GM12801 (cell line): ENCODE results near the gene ZNF654.

Experiments
- CTCF ChIP-seq: IDR thresholded peaks from one replicate; pipeline ENCODE4 v1.5.1; 2011; ENCODE audit warnings: control low read depth; ENCODE audit not compliant: insufficient read length; ENCODE audit errors: extremely low read depth

ZNF654 gene

DNA sequence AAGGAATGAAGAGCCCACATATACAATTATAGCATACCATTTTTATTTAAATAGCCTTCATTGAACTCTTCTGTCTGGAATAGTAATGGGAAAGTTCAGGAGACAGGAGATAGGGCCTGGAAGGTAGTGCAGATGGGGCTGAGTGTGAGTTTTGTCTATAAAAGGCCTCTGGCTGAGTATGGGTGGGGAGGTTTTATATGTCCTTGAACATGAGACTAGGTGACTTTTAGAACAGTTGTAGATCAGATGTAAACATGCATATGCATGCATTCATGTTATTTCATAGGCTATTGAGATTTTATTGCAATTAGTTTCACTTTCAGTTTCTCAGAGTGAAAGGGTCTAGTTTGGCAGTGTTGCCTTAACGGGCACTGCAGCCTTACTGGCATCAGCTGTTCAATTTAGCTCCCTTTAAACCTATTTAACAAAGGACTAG, 27.4 kb upstream of the ZNF654 start:
- TF ChIP-seq CTCF = no peak

DNA sequence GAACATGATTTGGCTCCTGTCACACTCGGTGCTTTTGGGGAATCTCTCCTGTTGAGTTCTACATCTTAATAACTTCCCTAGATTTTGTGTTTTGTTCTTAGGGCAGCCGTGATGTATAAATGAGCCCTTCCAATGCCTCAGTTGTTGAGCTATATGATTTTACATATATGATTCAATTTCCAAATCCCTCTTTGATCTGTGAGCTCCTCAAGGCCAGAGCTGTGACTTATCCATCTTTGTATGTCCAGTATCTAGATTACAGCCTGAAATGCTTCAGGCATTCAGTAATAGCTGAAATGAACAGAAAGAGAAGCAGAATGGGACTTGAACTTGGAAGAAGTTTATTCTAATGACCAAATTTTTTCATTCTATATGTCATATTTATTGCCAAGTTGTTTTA, 26.8 kb upstream of the ZNF654 start:
- TF ChIP-seq CTCF = no peak

GRCh38 chr3:88033079-88033478, 26.0 kb upstream of the ZNF654 start:
- TF ChIP-seq CTCF = no peak

- no peak for TF ChIP-seq CTCF
These were observed 25.2 kb upstream of the ZNF654 start for GRCh38 chr3:88033808-88034207.

- TF ChIP-seq CTCF = no peak
These were observed 24.4 kb upstream of the ZNF654 start for GRCh38 chr3:88034491-88035275.

- TF ChIP-seq CTCF = no peak
These were observed 22.8 kb upstream of the ZNF654 start for GRCh38 chr3:88036221-88036620.

- no peak for TF ChIP-seq CTCF
These were observed 20.5 kb upstream of the ZNF654 start for GRCh38 chr3:88038566-88038965.
